HG02840 (cell line): ENCODE measurements around the gene DNAJC10.
A peak's percentile ranks its signal among the peaks of the same experiment; 100 is the strongest.
"Not testable (repeated sequence)": the region's sequence is repeated elsewhere in the genome, so short reads cannot be mapped to it uniquely, and the experiment has no call there.

Experiments
- ATAC-seq: cut with Tn5 transposase; IDR thresholded peaks from one replicate; pipeline ENCODE4 v1.9.1; 2021; ENCODE audit warnings: mild to moderate bottlenecking, moderate library complexity, moderate number of reproducible peaks; ENCODE audit not compliant: unreplicated experiment, low FRiP score

DNAJC10 gene, protein sequence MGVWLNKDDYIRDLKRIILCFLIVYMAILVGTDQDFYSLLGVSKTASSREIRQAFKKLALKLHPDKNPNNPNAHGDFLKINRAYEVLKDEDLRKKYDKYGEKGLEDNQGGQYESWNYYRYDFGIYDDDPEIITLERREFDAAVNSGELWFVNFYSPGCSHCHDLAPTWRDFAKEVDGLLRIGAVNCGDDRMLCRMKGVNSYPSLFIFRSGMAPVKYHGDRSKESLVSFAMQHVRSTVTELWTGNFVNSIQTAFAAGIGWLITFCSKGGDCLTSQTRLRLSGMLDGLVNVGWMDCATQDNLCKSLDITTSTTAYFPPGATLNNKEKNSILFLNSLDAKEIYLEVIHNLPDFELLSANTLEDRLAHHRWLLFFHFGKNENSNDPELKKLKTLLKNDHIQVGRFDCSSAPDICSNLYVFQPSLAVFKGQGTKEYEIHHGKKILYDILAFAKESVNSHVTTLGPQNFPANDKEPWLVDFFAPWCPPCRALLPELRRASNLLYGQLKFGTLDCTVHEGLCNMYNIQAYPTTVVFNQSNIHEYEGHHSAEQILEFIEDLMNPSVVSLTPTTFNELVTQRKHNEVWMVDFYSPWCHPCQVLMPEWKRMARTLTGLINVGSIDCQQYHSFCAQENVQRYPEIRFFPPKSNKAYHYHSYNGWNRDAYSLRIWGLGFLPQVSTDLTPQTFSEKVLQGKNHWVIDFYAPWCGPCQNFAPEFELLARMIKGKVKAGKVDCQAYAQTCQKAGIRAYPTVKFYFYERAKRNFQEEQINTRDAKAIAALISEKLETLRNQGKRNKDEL

GRCh38 chr2:182715892-182716649 is at the start of gene DNAJC10:
DNAJC10 (plus strand) TSS chr2:182716257; CDS start chr2:182718087, 1,830 bp downstream.
- peak; percentile 88 for ATAC-seq

GRCh38 chr2:182666674-182667314 is 49.3 kb upstream of the DNAJC10 start:
- peak; percentile 86 for ATAC-seq

GRCh38 chr2:182667315-182667695 is 48.8 kb upstream of the DNAJC10 start:
- ATAC-seq: peak; percentile 29

- ATAC-seq: no peak
These were observed 47.4 kb upstream of the DNAJC10 start for GRCh38 chr2:182668671-182669070.

- no peak for ATAC-seq
These were observed 43.4 kb upstream of the DNAJC10 start for GRCh38 chr2:182672466-182673165.

DNA sequence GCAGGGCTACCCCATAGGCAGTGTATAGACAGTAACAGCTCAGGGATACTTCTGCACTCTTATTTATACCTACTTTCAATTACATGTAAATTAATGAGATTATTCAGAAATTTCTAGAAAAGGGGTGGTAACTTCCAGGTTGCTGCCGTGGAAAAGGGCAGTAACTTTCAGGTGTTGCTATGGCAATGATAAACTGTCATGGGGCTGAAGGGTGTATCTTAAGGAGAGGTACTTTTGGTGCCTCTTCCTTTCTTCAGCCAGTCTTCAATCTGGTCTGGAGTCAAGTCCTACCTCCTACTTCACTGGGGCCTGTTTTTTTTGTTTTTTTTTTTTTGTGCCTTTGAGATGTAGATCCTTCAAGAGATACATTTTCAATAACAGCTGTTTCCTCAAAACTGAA is 35.2 kb upstream of the DNAJC10 start:
- no peak for ATAC-seq

- no peak for ATAC-seq
These were observed 33.8 kb upstream of the DNAJC10 start for GRCh38 chr2:182682210-182682609.

DNA sequence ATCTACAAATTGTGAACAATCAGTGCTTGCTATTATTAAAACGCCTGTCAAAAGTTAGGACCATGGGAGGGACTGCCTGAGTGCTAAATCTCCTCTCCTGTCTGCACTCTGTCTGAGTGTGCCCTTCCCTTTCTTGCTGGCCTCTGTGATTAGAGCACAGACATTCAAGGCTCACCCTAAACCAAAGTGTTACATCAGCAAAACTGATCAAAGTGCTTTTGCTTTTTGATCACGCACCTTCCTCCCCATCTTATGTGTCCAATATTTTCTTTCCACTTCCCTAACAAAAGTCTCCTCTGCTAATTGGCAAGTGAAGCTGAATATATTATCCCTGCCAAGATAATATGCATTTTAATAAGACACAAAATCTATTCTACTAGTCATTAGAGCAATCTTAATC is 30.5 kb upstream of the DNAJC10 start:
- no peak for ATAC-seq

- ATAC-seq: not testable (repeated sequence)
These were observed 29.3 kb upstream of the DNAJC10 start for GRCh38 chr2:182686763-182687162.

GRCh38 chr2:182694189-182694588 is 21.9 kb upstream of the DNAJC10 start:
- no peak for ATAC-seq

DNA sequence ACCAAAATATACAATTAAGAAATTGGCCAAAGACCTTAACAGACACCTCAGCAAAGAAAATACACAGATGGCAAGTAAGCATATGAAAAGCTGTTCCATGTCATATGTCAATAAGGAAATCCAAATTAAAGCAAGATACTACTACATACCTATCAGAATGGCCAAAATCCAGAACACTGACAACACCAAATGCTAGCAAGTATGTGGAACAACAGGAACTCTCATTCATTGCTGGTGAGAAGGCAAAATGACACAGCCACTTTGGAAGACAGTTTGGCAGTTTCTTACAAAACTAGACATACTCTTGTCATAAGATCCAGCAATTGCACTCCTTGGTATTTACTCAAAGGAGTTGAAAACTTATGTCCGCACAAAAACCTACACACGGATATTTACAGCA is 20.3 kb upstream of the DNAJC10 start:
- ATAC-seq: no peak

- ATAC-seq: no peak
These were observed 17.4 kb upstream of the DNAJC10 start for GRCh38 chr2:182698671-182699070.

GRCh38 chr2:182705761-182706160 is 10.3 kb upstream of the DNAJC10 start:
- no peak for ATAC-seq

GRCh38 chr2:182706751-182707150 is 9.3 kb upstream of the DNAJC10 start:
- ATAC-seq: no peak

DNA sequence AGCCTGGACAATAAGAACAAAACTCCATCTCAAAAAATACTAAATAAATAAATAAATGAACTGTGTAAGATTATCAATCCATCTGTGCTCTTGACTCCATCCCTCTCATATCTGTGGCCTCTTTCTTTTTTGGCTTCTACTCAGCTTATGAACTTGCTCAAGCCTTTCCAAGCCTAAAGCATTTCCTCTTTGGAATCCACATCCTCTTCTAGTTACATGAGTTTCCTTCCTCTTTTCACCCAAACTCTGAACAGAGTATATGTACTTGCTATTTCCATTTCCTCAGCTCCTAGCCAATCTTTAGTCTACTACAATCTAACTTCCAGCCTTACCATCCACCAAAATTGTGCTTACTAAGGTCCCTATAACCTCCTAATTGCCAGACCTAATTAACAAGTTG is 2.5 kb upstream of the DNAJC10 start:
- ATAC-seq: no peak

DNA sequence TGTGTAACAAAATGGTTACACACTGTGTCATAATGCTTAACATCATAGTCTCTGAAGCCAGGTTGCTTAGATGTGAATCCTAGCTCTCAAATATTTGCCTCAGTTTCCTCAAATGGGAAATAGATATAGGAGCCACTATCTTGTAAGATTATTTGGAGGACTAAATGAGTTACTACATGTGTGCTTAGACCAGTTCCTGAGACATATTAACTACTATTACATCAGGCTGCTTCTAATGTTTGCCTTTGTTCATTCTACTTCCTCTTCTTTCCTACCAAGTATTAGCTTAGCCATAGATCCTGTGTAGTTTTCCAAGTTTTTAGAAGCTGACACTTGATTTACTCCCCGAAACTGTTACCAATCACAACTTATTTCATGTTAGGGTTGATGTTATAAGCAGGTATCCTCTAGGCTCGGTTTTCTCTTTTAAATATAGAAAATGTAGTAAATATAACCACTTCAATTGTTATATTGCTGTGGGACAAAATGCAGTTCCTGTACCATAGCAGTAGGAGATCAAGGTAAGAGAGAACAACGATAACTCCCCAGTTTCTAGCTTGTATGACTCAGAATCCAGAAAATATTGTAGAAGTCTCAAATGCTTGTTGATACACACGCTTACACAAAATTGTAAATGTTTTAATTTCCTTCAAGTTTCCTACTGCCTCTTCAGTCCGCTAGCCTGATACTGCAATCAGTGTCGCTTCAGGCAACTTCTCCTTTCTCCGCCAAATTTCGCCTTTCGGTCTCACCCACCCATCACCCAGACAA is 751 bp upstream of the DNAJC10 start:
- ATAC-seq: no peak

DNA sequence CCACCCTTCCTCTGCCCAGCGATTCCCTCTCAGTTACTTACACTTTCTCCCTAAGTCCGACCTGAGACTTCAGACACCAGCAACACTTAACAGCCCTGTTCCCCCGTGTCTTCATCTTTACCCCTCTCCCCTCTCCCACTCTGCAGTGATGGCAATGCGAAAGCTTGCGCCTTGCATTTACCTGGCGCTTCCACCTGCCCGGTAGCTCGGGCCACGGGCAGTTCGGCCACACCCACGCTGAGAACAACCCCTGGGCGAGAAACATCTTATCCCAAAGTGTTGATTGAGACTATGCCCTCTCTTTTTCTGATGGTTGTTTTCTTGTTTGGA is 558 bp downstream of the DNAJC10 start:
- ATAC-seq: no peak

- ATAC-seq: peak; percentile 28
These were observed 1.4 kb downstream of the DNAJC10 start for GRCh38 chr2:182717416-182717815.

DNA sequence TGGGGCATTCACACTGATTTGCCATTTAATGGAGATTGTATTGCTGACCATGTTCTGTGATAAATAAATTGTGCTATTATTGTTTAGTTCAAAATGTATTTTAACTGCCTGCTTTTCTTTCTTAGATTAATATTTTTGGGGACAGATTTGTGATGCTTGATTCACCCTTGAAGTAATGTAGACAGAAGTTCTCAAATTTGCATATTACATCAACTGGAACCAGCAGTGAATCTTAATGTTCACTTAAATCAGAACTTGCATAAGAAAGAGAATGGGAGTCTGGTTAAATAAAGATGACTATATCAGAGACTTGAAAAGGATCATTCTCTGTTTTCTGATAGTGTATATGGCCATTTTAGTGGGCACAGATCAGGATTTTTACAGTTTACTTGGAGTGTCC is 1.8 kb downstream of the DNAJC10 start:
- ATAC-seq: no peak
